ENCODE measurements around the gene PLEKHG1.

Gene PLEKHG1

GRCh38 chr6:150599199-150600009, at the start of gene PLEKHG1:
PLEKHG1 (plus strand) TSS chr6:150599885; CDS start chr6:150733682, 133,797 bp downstream.
- no peak for DNase-seq (ENCODE audit: low read depth)

- no peak for DNase-seq (ENCODE audit: low read depth)
Measured at GRCh38 chr6:150550244-150550643, 49.4 kb upstream of the PLEKHG1 start.

- no peak for DNase-seq (ENCODE audit: low read depth)
Measured at GRCh38 chr6:150557043-150557599, 42.6 kb upstream of the PLEKHG1 start.

GRCh38 chr6:150560004-150560883, 39.4 kb upstream of the PLEKHG1 start:
- no peak for DNase-seq (ENCODE audit: low read depth)

- DNase-seq (ENCODE audit: low read depth), result no peak
Measured at GRCh38 chr6:150560884-150561219, 38.8 kb upstream of the PLEKHG1 start.

GRCh38 chr6:150565945-150566344, 33.7 kb upstream of the PLEKHG1 start:
- DNase-seq (ENCODE audit: low read depth), result no peak

- DNase-seq (ENCODE audit: low read depth), result no peak
Measured at GRCh38 chr6:150566486-150566885, 33.2 kb upstream of the PLEKHG1 start.

GRCh38 chr6:150567380-150567779, 32.3 kb upstream of the PLEKHG1 start:
- DNase-seq (ENCODE audit: low read depth), result no peak

GRCh38 chr6:150567823-150568383, 31.8 kb upstream of the PLEKHG1 start:
- no peak for DNase-seq (ENCODE audit: low read depth)

- DNase-seq (ENCODE audit: low read depth), result no peak
Measured at GRCh38 chr6:150568560-150568959, 31.1 kb upstream of the PLEKHG1 start.

GRCh38 chr6:150569161-150569560, 30.5 kb upstream of the PLEKHG1 start:
- DNase-seq (ENCODE audit: low read depth), result no peak

- no peak for DNase-seq (ENCODE audit: low read depth)
Measured at GRCh38 chr6:150573041-150573681, 26.5 kb upstream of the PLEKHG1 start.

- no peak for DNase-seq (ENCODE audit: low read depth)
Measured at GRCh38 chr6:150575836-150576235, 23.8 kb upstream of the PLEKHG1 start.

- no peak for DNase-seq (ENCODE audit: low read depth)
Measured at GRCh38 chr6:150576651-150577226, 22.9 kb upstream of the PLEKHG1 start.

GRCh38 chr6:150579611-150580010, 20.1 kb upstream of the PLEKHG1 start:
- no peak for DNase-seq (ENCODE audit: low read depth)

- no peak for DNase-seq (ENCODE audit: low read depth)
Measured at GRCh38 chr6:150580489-150580888, 19.2 kb upstream of the PLEKHG1 start.

GRCh38 chr6:150584065-150584464, 15.6 kb upstream of the PLEKHG1 start:
- no peak for DNase-seq (ENCODE audit: low read depth)

GRCh38 chr6:150584596-150584995, 15.1 kb upstream of the PLEKHG1 start:
- no peak for DNase-seq (ENCODE audit: low read depth)

- no peak for DNase-seq (ENCODE audit: low read depth)
Measured at GRCh38 chr6:150586850-150587359, 12.8 kb upstream of the PLEKHG1 start.

- DNase-seq (ENCODE audit: low read depth), result no peak
Measured at GRCh38 chr6:150587637-150588036, 12.0 kb upstream of the PLEKHG1 start.

GRCh38 chr6:150588888-150589499, 10.7 kb upstream of the PLEKHG1 start:
- DNase-seq (ENCODE audit: low read depth), result no peak
